ENCODE measurements around the gene MAMLD1. TPM values are rescaled to one million over a fixed set of nuclear protein-coding genes. Genes with fewer than 3 reads are reported as not detected.

The MAMLD1 gene
- total and polyA plus RNA-seq, 12 donors, result 1.2 to 4.2 (median 2.3) TPM

- intact Hi-C loops (cut with DNase I), result no loop called here
- 85 to 88% methylated on average over 2 of the region's 2 CpGs for WGBS, 2 donors
- ATAC-seq, result no peak
Measured at GRCh38 chrX:150408561-150408960, 45.4 kb downstream of the MAMLD1 start.

GRCh38 chrX:150409486-150409885, 46.4 kb downstream of the MAMLD1 start:
- intact Hi-C loops (cut with DNase I), result no loop called here
- no peak for TF ChIP-seq CTCF (IDR thresholded peaks at IDR 0.05)
- peaks cover 0 to 15% (median 10%) of the 10 kb centered on the region in 9 donors for H3K4me1 ChIP-seq
- ATAC-seq, result peak in 6 of 8 donors; percentile 20 to 87 (median 64)
- no peak for DNase-seq
- 44 to 57% methylated on average over 3 of the region's 3 CpGs for WGBS, 2 donors
- H3K4me3 ChIP-seq, result no peak overlapping the region
- no peaks in the 10 kb centered on the region for H3K9me3 ChIP-seq
- no peaks in the 10 kb centered on the region for H3K27me3 ChIP-seq
- no peaks in the 10 kb centered on the region for H3K36me3 ChIP-seq
- peak overlapping the region in 1 of 10 donors; percentile 10 for H3K27ac ChIP-seq

More at GRCh38 chrX:150408561-150408960, 45.4 kb downstream of the MAMLD1 start:
- H3K27ac ChIP-seq, result no peak overlapping the region
- no peaks in the 10 kb centered on the region for H3K36me3 ChIP-seq
- no peak overlapping the region for H3K4me3 ChIP-seq
- TF ChIP-seq CTCF (IDR thresholded peaks at IDR 0.05), result no peak
- no peak for DNase-seq
- no peaks in the 10 kb centered on the region for H3K27me3 ChIP-seq
- H3K9me3 ChIP-seq, result no peaks in the 10 kb centered on the region
- peaks cover 0 to 15% (median 10%) of the 10 kb centered on the region in 9 donors for H3K4me1 ChIP-seq

DNA sequence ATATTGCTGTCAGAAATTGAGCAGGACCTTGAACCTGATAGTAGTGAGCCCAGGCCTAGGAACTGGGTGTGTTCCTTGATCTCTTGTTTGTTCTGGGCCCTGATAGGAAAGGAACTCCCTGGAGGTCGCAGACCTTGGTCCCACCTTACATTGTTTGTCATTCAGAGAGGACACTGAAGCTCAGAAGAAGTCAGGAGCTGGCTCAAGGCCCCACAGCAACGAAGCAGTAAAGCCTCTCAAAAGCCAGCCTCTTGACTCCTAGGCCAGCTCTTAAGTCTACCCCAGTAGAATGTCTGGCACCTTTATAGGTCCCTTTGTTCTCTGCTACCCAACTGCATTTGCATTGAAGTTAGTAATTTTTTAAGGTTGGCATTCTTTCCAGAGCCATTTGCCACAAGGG, 46.8 kb downstream of the MAMLD1 start:
- 31 to 46% methylated on average over 2 of the region's 2 CpGs for WGBS, 2 donors
- ATAC-seq, result peak in 4 of 8 donors; percentile 29 to 59 (median 44)
- no peak for DNase-seq
- H3K9me3 ChIP-seq, result no peaks in the 10 kb centered on the region
- intact Hi-C loops (cut with DNase I), result no loop called here
- peak overlapping the region in 1 of 10 donors; percentile 40 for H3K27ac ChIP-seq
- no peaks in the 10 kb centered on the region for H3K27me3 ChIP-seq
- no peak for TF ChIP-seq CTCF (IDR thresholded peaks at IDR 0.05)
- no peak overlapping the region for H3K4me3 ChIP-seq
- peaks cover 0 to 15% (median 6%) of the 10 kb centered on the region in 9 donors for H3K4me1 ChIP-seq
- no peaks in the 10 kb centered on the region for H3K36me3 ChIP-seq

DNA sequence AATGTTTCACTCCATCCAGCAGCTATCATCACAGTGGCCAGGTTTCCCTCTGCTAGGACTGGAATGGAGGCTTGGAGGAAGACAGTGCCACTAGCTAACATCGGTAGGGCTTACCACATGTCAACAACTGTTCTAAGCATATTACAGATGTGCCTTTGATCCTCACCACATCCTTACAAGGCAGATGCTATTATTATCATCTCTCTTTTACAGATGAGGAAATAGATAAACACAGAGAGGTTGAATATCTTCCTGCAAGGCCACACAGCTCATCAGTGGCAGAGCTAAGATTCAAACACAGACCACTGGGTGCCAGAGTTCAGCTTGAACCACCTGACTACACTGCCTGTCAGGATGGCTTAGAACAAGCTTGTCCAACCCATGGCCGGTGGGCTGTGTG, 47.4 kb downstream of the MAMLD1 start:
- no peak for TF ChIP-seq CTCF (IDR thresholded peaks at IDR 0.05)
- H3K27me3 ChIP-seq, result no peaks in the 10 kb centered on the region
- intact Hi-C loops (cut with DNase I), result no loop called here
- peak in 1 of 8 donors; percentile 55 for ATAC-seq
- no peaks in the 10 kb centered on the region for H3K9me3 ChIP-seq
- H3K36me3 ChIP-seq, result no peaks in the 10 kb centered on the region
- WGBS, 2 donors, result 54 to 59% methylated on average over 2 of the region's 2 CpGs
- DNase-seq, result no peak
- H3K27ac ChIP-seq, result peak overlapping the region in 1 of 10 donors; percentile 40
- no peak overlapping the region for H3K4me3 ChIP-seq
- peaks cover 0 to 15% (median 6%) of the 10 kb centered on the region in 9 donors for H3K4me1 ChIP-seq

Data from heart right ventricle (tissue), 16 donors.